Upper lobe of right lung (tissue), 1 donor: Measurements from ENCODE around the gene TRAPPC6A. TPM values are rescaled to one million over a fixed set of nuclear protein-coding genes. Genes with fewer than 3 reads are reported as not detected.

Experiments
- ATAC-seq: fragments of 200-7000 bp; cut with Tn5 transposase; one replicate; pipeline ENCODE4 v1.9.1; 2020; ENCODE audit warnings: mild to moderate bottlenecking, moderate library complexity
- DNase-seq: peaks from one replicate; pipeline ENCODE4 v3.0.0-alpha.2; 2020
- H3K27ac ChIP-seq: fragments of 200-600 bp; one replicate; pipeline ENCODE4 v1.8.0; 2022
- H3K27me3 ChIP-seq: fragments of 200-600 bp; one replicate; pipeline ENCODE4 v1.8.0; 2022; ENCODE audit warnings: mild to moderate bottlenecking
- H3K36me3 ChIP-seq: fragments of 200-600 bp; one replicate; pipeline ENCODE4 v1.8.0; 2022
- H3K4me1 ChIP-seq: fragments of 200-600 bp; one replicate; pipeline ENCODE4 v1.8.0; 2022
- H3K4me3 ChIP-seq: fragments of 200-600 bp; one replicate; pipeline ENCODE4 v1.8.0; 2022; ENCODE audit warnings: mild to moderate bottlenecking
- H3K9me3 ChIP-seq: fragments of 200-600 bp; one replicate; pipeline ENCODE4 v1.8.0; 2022
- intact Hi-C: fragments of 100-400 bp; cut with DNase I; formaldehyde crosslinking; loops from one replicate; pipeline ENCODE4 v1.11.0; 2022
- total RNA-seq: library from RNA; stranded (reverse); fragmentation: NEBNext Ultra II Directional; extraction: Animal tissue kit (Norgen Biotek cat#: 25700); gene quantifications from one replicate; pipeline ENCODE4 v1.2.1, GENCODE V29; 2021
- TF ChIP-seq, protein P1 (sequence below): fragments of 200-600 bp; IDR thresholded peaks from one replicate; pipeline ENCODE4 v1.8.0; 2022; ENCODE audit warnings: antibody characterized with exemption
- donor health status: DM: no; HTN: yes; CAD: no; lungs with severe emphysema.

The TRAPPC6A gene
- total RNA-seq, 1 donor from 2014 or later, result 16.9 TPM

DNA sequence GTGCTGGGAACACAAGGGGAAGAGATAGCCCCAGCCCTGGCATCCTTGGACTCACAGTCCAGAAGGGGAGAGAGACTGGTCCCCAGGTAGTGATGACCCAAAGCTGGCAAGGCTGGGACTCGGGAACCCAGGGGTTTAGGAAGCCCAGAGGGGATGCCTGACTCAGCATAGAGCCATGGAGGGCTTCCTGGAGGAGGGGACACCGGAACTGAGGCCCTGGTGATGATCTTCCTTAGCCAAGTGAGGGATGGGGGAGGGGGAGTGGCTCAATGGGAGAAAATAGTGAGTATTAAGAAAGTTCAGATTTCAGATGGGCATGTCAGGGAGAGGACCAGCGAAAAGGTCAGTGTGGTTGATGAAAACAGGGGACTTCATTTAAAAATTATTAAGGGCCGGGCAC, 40.4 kb upstream of the TRAPPC6A start:
- no peak for ATAC-seq
- Histone ChIP-seq H3K4me3 (no peak overlapping the region), H3K9me3 (no peaks in the 10 kb centered on the region), H3K27me3 (peaks cover 42% of the 10 kb centered on the region), H3K36me3 (no peaks in the 10 kb centered on the region), H3K27ac (no peak overlapping the region), H3K4me1 (peaks cover 18% of the 10 kb centered on the region)
- no peak for DNase-seq
- intact Hi-C loops, result no loop called here
- TF ChIP-seq, protein P1, sequence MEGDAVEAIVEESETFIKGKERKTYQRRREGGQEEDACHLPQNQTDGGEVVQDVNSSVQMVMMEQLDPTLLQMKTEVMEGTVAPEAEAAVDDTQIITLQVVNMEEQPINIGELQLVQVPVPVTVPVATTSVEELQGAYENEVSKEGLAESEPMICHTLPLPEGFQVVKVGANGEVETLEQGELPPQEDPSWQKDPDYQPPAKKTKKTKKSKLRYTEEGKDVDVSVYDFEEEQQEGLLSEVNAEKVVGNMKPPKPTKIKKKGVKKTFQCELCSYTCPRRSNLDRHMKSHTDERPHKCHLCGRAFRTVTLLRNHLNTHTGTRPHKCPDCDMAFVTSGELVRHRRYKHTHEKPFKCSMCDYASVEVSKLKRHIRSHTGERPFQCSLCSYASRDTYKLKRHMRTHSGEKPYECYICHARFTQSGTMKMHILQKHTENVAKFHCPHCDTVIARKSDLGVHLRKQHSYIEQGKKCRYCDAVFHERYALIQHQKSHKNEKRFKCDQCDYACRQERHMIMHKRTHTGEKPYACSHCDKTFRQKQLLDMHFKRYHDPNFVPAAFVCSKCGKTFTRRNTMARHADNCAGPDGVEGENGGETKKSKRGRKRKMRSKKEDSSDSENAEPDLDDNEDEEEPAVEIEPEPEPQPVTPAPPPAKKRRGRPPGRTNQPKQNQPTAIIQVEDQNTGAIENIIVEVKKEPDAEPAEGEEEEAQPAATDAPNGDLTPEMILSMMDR, result no peak

DNA sequence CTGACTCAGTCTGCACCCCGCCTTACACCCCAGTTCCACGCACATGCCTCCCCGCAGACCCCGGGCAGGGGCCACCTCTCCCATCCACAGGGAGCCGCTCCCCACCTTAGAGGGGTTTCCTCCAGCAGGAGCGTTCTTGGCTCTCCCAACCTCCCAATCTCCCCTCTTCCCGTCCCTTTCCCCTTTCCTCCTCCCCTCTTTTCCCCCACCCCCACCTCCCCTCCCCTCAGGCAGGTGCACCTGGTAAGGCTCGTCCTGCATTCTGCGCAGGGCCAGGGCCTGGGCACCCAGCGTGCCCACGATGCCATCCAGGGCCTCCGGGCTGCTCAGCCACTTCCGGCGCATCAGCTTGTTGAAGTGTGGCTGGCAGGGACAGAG, 39.9 kb upstream of the TRAPPC6A start:
- no peak overlapping the region for H3K27ac ChIP-seq
- no peaks in the 10 kb centered on the region for H3K36me3 ChIP-seq
- TF ChIP-seq, protein P1, result no peak
- DNase-seq, result no peak
- H3K4me3 ChIP-seq, result no peak overlapping the region
- no peak for ATAC-seq
- peaks cover 20% of the 10 kb centered on the region for H3K4me1 ChIP-seq
- H3K9me3 ChIP-seq, result no peaks in the 10 kb centered on the region
- H3K27me3 ChIP-seq, result peaks cover 42% of the 10 kb centered on the region
- intact Hi-C loops, result no loop called here

DNA sequence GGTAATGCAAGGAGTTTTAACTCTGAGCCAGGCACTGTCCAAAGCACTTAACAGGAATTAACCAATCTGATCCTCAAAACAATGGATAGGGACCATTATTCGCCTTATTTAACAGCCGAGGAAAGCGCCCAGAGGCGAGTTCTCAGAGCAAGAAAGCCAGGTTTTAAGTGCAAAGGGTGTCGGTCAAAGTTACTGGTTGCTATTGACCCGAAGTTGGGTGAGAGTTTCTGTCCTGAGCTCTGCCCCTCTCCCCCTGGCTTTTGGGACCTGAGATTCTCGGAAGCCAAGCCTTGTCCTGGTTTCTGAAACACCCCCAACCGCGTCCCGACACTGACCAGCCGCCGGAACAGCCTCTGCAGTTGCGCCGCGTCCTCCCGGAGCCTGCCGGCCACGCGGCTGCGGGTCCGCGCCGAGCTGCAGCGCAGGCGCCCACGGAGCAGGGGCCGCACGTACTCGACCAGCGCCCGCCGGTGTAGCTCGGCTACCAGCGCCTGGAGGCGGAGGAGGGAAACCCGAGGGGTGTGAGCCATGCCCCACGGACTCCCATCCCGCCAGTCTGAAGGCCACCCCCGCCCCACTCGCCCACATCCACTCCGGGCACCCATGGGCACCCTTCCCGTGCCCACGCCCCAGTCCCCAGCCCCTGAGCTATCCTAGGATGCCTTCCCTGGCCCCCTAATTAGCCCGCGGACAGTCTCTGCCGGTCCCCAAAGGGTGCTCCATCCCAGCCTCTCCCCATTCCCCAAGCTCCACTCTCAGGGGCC, 39.3 kb upstream of the TRAPPC6A start:
- TF ChIP-seq, protein P1, result no peak
- Histone ChIP-seq H3K27me3 (peaks cover 42% of the 10 kb centered on the region), H3K36me3 (no peaks in the 10 kb centered on the region), H3K4me1 (peaks cover 24% of the 10 kb centered on the region), H3K4me3 (no peak overlapping the region), H3K9me3 (no peaks in the 10 kb centered on the region), H3K27ac (no peak overlapping the region)
- no peak for DNase-seq
- peak; percentile 10 for ATAC-seq
- intact Hi-C loops, result no loop called here

DNA sequence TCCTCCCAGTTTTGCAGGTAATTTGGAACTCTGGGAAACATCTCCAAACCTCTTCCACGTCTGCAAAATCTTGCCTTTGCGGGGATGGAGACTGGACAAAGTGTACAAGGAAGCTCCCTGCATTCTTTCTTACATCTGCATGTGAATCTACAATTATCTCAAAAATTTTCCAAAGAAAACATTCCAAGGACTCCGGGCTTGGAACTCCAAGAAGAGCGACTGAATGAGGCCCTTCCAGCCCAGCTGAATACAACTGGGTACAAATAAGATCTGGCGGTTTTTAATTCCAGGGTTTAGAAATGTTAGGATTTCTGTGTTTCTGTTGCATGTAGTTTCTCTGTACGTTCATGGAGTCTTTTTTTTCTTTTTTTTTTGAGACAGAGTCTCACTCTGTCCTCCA, 38.6 kb upstream of the TRAPPC6A start:
- Histone ChIP-seq H3K4me3 (no peak overlapping the region), H3K9me3 (no peaks in the 10 kb centered on the region), H3K27me3 (peaks cover 42% of the 10 kb centered on the region), H3K36me3 (no peaks in the 10 kb centered on the region), H3K4me1 (peaks cover 29% of the 10 kb centered on the region), H3K27ac (no peak overlapping the region)
- ATAC-seq (no peak), DNase-seq (no peak)
- TF ChIP-seq, protein P1, result no peak
- intact Hi-C loops, result no loop called here

DNA sequence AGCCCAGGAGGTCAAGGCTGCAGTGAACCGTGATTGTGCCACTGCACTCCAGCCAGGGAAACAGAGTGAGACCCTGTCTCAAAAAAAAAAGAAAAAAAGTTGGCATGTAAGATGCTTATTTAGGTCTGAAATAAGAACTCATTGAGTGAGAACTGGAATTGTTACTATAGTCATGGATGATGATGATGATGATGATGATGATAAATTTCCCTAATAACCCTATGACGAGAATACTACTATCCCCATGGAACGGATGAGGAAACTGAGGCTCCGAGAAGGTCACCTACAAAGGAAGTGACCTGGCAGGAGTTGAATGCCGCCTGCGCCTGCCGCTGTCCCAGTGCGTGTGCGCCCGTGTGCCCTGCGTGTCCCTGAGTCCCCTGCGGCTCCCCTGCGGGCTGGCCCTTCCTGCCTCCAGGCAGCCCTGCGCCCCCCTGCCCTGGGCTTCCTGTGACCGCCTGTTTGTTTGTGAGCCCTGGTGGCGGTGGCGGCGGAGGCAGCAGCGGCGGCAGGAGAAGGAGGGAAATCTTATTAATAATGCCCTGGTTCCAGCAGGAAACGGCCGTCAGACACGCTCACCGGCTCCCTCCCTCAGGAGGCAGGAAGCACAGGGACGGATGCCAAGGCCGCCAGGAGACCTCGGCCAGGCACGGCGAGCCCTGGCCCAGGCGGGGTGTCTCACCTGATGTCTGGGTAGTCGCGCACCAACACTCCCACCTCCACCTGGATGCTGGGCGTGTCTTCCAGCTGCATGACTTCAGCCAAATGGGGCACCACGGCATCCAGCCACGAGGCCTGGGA, 37.6 kb upstream of the TRAPPC6A start:
- ATAC-seq, result peak; percentile 41
- TF ChIP-seq, protein P1, result no peak

More for the DNA sequence above, 37.6 kb upstream of the TRAPPC6A start:
- no peak for DNase-seq
- Histone ChIP-seq H3K4me3 (no peak overlapping the region), H3K27me3 (peaks cover 42% of the 10 kb centered on the region), H3K27ac (no peak overlapping the region), H3K36me3 (no peaks in the 10 kb centered on the region), H3K9me3 (no peaks in the 10 kb centered on the region), H3K4me1 (peaks cover 38% of the 10 kb centered on the region)
- intact Hi-C loops, result no loop called here
